NCI-H1417 (cell line): ENCODE data around the gene TUBGCP6.

Source experiments
- DNase-seq, 3 experiments: peaks; one replicate each; lab custom pipeline; 2025; lab: John Stamatoyannopoulos, UW

TUBGCP6 gene

GRCh38 chr22:50262973-50263617 lies 18.3 kb upstream of the TUBGCP6 start:
- DNase-seq = no peak

- DNase-seq = no peak
Measured at GRCh38 chr22:50262460-50262911, 17.7 kb upstream of the TUBGCP6 start.

GRCh38 chr22:50261615-50262459 lies 17.0 kb upstream of the TUBGCP6 start, which contains the start of gene MAPK12:
Gene MAPK12 (minus strand): TSS chr22:50261683. CDS start chr22:50261509, 174 bp downstream.
- peak in 2 of 3 experiments; percentile 49 to 59 for DNase-seq

- DNase-seq = peak in 2 of 3 experiments; percentile 54 to 65
Measured at GRCh38 chr22:50260801-50261614, 16.2 kb upstream of the TUBGCP6 start.

- DNase-seq = peak in 2 of 3 experiments; percentile 47 to 54
Measured at GRCh38 chr22:50260434-50260800, 15.6 kb upstream of the TUBGCP6 start.

GRCh38 chr22:50259302-50259701 lies 14.5 kb upstream of the TUBGCP6 start:
- DNase-seq = no peak

- no peak for DNase-seq
Measured at GRCh38 chr22:50258361-50259292, 13.8 kb upstream of the TUBGCP6 start.

GRCh38 chr22:50257451-50258360 lies 12.9 kb upstream of the TUBGCP6 start:
- no peak for DNase-seq

- no peak for DNase-seq
Measured at GRCh38 chr22:50257041-50257440, 12.2 kb upstream of the TUBGCP6 start.

GRCh38 chr22:50256258-50256862 lies 11.5 kb upstream of the TUBGCP6 start:
- DNase-seq = no peak

GRCh38 chr22:50255607-50256006 lies 10.8 kb upstream of the TUBGCP6 start:
- DNase-seq = no peak

GRCh38 chr22:50255099-50255498 lies 10.3 kb upstream of the TUBGCP6 start:
- DNase-seq = no peak

- no peak for DNase-seq
Measured at GRCh38 chr22:50253941-50254340, 9.1 kb upstream of the TUBGCP6 start.

GRCh38 chr22:50253046-50253915 lies 8.5 kb upstream of the TUBGCP6 start:
- DNase-seq = no peak

- DNase-seq = peak in 2 of 3 experiments; percentile 12 to 28
Measured at GRCh38 chr22:50252082-50253045, 7.5 kb upstream of the TUBGCP6 start.

- no peak for DNase-seq
Measured at GRCh38 chr22:50251477-50252081, 6.8 kb upstream of the TUBGCP6 start.
